Sciatic nerve (tissue), 2 donors: ENCODE data around the gene CRTAC1. TPM values are rescaled to one million over a fixed set of nuclear protein-coding genes. Genes with fewer than 3 reads are reported as not detected.

Source experiments
- ATAC-seq: fragments of 200-7000 bp; cut with Tn5 transposase; one replicate; pipeline ENCODE4 v1.9.1; 2020; ENCODE audit warnings: mild to moderate bottlenecking, moderate library complexity
- DNase-seq: peaks from one replicate; pipeline ENCODE4 v3.0.0-alpha.2; 2020; ENCODE audit warnings: low spot score
- intact Hi-C: fragments of 100-400 bp; cut with DNase I; formaldehyde crosslinking; loops from one replicate; pipeline ENCODE4 v1.14.2; 2022
- total RNA-seq: library from RNA; stranded (reverse); fragmentation: NEBNext Ultra II Directional; extraction: Animal tissue kit (Norgen Biotek cat#: 25700); gene quantifications from one replicate; pipeline ENCODE4 v1.2.1, GENCODE V29; 2021
- donor health status: DM: no; HTN: no; CAD: no.
- donor health status: DM: no; HTN: no; CAD: no.

The CRTAC1 gene
- total RNA-seq, 1 donor from 2014 or later, result 23.0 TPM

GRCh38 chr10:97828721-97829120, 201.7 kb downstream of the CRTAC1 start:
- DNase-seq (no peak), ATAC-seq (no peak)
- intact Hi-C loops, result no loop called here

- intact Hi-C loops, result no loop called here
- peak; percentile 13 for ATAC-seq
- DNase-seq, result no peak
Measured at GRCh38 chr10:97827702-97828291, 202.6 kb downstream of the CRTAC1 start.

GRCh38 chr10:97826892-97827291, 203.5 kb downstream of the CRTAC1 start:
- ATAC-seq, result no peak
- intact Hi-C loops, result no loop called here
- DNase-seq, result no peak

DNA sequence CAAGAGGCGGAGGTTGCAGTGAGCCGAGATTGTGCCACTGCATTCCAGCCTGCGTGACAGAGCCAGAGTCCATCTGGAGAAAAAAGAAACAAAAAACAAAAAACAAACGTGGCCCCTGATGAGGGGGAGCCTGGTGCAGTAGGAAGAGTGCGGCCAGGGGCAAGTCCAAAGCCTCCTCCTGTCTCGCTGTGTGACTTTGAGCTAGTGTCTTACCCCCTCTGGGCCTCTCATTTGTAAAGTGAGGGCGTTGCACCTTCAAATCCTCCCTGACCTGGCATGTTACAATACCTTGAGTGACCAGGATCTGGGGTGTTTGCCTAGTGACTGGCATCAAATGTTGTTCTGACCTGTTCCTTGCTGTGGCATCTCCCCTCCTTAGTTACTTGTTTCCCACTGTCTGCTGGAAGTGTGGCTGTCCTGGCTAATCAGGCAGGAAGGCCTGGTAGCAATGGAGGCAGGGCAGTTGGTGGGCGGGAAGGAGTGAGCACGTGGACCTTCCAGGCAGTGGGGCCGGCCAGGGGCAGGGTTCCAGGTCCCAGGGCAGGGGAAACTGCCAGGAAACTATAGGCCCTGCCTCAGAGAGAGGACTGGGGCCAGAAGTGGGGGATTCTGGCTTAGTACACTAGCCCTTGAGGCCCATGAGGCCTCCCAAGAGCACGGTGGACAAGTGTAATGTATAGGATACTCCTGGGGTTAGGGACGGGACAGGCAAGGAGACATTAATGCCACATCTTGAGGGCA, 205.2 kb downstream of the CRTAC1 start:
- intact Hi-C loops, result no loop called here
- ATAC-seq, result no peak
- no peak for DNase-seq

DNA sequence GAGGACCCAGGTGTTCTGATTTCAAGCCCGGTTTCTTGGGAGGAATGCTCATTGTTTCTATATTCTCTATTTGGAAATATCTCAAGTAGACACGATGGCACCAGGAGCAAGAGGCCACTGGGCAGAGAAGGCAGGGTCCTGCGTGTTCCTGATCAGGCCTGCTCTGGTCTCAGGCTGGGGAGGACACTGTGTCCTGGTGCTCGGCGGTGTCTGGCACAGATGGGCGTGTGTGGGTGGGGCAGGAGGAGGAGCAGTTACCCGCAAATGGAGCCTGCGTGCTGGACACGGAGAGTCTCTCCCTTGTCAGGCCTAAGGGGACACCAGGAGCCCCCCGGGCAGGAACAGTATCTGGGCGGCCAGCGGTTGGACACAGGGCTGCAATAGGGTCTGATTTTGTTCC, 206.7 kb downstream of the CRTAC1 start:
- ATAC-seq (no peak), DNase-seq (no peak)
- intact Hi-C loops, result no loop called here

DNA sequence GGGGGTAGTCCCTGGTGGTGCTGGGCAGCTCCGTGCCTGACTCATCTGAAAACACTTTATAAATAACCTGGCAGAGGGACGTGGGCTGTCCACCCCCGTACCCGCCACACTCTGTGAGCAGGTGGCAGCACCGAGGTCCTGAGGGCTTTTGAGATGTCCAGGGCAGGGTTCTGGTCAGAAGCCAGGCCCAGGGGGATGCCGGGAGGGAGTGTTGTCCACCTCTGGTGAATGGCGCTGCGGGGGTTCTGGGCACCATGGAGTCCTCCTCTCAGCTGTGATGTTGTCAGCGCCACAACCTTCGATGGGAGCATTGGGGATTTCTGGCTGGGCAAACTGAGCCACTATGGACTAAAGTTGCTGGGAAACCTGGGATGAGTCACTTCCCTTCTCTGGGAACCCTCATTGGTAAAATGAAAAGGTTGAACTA, 208.1 kb downstream of the CRTAC1 start:
- intact Hi-C loops, result no loop called here
- no peak for DNase-seq
- ATAC-seq, result no peak

- DNase-seq (no peak), ATAC-seq (peak; percentile 33)
- intact Hi-C loops, result no loop called here
Measured at GRCh38 chr10:97821308-97822038, 208.9 kb downstream of the CRTAC1 start.

DNA sequence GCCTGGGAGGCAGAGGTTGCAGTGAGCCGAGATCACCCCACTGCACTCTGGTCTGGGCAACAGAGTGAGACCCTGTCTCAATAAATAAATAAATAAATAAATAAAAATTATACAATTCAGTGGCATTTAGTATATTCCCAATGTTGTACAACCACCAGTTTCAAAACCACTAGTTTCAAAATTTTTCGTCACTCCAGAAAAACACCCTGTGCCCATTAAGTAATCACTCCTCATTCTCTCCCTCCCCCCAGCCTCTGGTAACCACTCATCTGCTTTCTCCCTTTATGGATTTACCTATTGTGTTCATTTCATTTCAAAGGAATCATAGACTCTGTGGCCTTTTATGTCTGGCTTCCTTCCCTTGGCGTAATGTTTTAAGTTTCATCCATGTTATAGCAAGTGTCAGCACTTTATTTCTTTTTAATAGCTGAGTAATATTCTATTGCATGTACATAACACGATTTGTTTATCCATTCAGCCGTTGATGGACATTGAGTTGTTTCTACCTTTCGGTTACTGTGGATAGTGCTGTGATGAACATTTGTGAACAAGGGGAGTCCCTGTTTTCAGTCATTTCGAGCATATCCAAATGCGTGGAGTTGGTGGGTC, 210.2 kb downstream of the CRTAC1 start:
- DNase-seq, result no peak
- intact Hi-C loops, result no loop called here
- ATAC-seq, result no peak

- ATAC-seq, result no peak
- intact Hi-C loops, result no loop called here
- DNase-seq, result no peak
Measured at GRCh38 chr10:97818572-97818971, 211.8 kb downstream of the CRTAC1 start.

DNA sequence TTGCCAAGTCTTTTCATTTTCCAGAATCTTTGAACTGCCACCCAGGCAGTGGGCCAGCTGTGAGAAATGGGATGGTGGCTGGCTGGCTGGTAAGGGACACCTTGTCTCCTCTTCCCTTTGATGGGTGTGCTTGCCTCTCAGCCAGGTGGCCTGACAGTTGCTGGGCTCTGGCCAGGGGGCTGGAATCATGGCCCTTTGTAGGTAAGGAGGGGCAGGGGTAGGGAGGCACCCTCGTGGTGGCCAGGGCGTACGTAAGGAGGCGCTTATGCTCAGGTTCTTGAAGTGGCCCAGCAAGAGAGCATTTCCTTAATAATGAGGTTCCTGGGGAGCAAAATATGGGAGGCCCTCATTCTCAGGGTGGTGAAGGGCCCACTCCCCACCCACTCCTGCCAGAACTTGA, 213.8 kb downstream of the CRTAC1 start:
- no peak for ATAC-seq
- intact Hi-C loops, result no loop called here
- no peak for DNase-seq

Other genes with a start within 250 kb of the CRTAC1 start
- 4.6 TPM for gene GOLGA7B, start 180.8 kb downstream of the CRTAC1 start, total RNA-seq
- gene R3HCC1L, start 104.0 kb upstream of the CRTAC1 start, total RNA-seq, result 18.0 TPM
- 8.2 TPM for gene LOXL4, start 237.6 kb upstream of the CRTAC1 start, total RNA-seq